ENCODE results near the gene NXNL2. TPM values are rescaled to one million over a fixed set of nuclear protein-coding genes. Genes with fewer than 3 reads are reported as not detected.

The NXNL2 gene
- total RNA-seq, 1 donor from 2014 or later: 0.32 TPM

DNA sequence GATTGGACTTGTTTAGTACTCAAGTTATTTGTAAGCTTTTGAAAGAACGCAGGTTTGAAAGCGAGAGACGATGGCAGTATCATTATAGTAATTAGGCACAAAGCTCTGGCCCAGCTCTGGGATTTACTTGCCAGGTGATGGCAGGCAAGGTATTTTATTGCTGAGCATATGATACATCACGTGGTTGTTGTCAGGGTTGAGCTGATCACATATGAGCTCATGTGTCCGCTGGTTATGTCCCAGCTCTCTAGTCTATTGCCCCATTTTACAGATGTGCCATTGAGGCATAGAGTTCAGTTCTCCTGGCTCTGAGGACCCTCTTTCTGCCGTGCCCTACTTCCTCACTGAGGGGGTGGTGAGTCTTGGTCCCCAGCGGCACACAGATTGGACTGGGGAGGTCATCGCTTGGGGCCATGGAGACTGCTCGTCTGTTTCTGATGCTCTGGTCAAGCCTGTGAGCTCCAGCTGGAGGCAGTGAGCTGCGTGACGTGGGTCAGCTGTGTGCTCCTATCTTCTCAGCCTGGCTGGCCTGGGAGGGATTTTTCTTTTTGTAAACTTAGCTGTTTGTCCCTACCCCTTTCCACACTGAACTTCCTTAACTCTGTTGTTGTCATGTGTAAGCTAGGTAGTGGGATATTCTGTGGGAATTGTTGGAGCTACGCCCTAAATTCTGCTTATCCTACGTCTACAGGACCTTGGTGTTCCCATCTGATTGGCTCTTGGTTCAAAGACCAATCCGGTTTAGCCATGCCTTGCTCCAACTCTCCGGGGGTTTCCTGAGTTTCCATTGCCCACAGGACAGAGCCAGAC is 2.2 kb downstream of the NXNL2 start:
- no peaks in the 10 kb centered on the region for H3K9me3 Mint-ChIP-seq (ENCODE audit: unreplicated experiment)
- H3K4me1 Mint-ChIP-seq (ENCODE audit: unreplicated experiment): peaks cover 24% of the 10 kb centered on the region
- no peaks in the 10 kb centered on the region for H3K27me3 Mint-ChIP-seq (ENCODE audit: unreplicated experiment)
- no peak overlapping the region for H3K4me3 Mint-ChIP-seq (ENCODE audit: unreplicated experiment)
- H3K36me3 Mint-ChIP-seq (ENCODE audit: unreplicated experiment): no peaks in the 10 kb centered on the region
- no peak overlapping the region for H3K27ac Mint-ChIP-seq (ENCODE audit: unreplicated experiment)
- no peak for DNase-seq (ENCODE audit: extremely low spot score, unreplicated experiment)
- TF ChIP-seq, protein P1, sequence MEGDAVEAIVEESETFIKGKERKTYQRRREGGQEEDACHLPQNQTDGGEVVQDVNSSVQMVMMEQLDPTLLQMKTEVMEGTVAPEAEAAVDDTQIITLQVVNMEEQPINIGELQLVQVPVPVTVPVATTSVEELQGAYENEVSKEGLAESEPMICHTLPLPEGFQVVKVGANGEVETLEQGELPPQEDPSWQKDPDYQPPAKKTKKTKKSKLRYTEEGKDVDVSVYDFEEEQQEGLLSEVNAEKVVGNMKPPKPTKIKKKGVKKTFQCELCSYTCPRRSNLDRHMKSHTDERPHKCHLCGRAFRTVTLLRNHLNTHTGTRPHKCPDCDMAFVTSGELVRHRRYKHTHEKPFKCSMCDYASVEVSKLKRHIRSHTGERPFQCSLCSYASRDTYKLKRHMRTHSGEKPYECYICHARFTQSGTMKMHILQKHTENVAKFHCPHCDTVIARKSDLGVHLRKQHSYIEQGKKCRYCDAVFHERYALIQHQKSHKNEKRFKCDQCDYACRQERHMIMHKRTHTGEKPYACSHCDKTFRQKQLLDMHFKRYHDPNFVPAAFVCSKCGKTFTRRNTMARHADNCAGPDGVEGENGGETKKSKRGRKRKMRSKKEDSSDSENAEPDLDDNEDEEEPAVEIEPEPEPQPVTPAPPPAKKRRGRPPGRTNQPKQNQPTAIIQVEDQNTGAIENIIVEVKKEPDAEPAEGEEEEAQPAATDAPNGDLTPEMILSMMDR (IDR thresholded peaks at IDR 0.05): no peak

DNA sequence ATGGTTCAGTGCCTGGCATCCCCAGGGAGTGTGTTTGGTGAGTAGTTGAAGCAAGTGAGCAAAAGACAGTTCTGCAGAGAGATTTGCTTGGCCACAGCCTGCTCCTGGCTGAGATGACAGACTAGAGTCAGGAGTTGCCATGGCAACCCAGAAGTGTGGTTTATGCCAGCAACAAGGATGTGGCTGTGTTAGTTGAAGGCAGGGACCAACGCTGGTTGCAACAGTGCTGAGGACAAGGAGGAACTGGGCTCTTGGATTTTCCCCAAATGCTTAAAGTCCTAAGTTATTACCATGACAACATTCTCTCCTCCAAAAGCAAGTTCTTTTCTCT is 2.7 kb downstream of the NXNL2 start:
- no peak for DNase-seq (ENCODE audit: extremely low spot score, unreplicated experiment)
- Mint-ChIP-seq H3K27me3 (ENCODE audit: unreplicated experiment) (no peaks in the 10 kb centered on the region), H3K4me3 (ENCODE audit: unreplicated experiment) (no peak overlapping the region), H3K9me3 (ENCODE audit: unreplicated experiment) (no peaks in the 10 kb centered on the region), H3K36me3 (ENCODE audit: unreplicated experiment) (no peaks in the 10 kb centered on the region), H3K4me1 (ENCODE audit: unreplicated experiment) (peaks cover 19% of the 10 kb centered on the region), H3K27ac (ENCODE audit: unreplicated experiment) (peak overlapping the region; percentile 7)
- TF ChIP-seq, protein P1 (IDR thresholded peaks at IDR 0.05): no peak

DNA sequence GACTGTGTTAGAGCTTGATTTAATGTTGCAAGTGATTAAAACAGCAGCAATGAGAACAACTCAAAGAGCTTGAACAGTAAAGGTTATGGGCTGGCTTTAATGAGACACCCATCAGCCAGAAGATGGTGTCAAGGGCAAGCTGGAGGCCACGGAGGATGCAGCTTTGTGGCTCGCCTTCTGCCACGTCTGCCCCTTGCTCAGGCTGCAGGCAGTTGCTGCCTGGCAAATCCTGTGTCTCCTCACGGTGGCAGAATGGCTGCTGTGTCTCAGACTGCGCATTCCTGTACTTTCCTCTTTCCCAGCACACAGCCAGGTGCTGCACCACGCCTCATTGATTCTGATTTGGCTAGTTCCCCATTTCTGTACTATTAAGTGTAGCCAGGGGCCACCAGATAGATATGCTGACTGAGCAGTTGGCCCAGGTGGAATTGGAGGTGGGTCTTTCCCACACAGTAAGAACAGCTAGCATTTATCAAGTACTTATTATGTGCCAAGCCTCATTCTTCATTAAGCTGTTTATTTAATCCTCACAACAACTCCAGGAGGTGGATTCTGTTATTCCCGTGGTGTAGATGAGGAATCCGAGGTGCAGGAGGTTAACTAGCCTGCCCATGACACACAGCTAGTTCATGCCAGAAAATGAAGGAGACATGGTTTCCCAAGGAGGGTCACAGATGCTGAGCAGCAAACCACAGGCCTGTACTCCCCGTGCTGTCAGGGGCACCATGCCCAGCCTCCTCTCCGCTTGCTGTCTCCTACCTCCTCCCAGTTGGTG is 3.5 kb downstream of the NXNL2 start:
- H3K27me3 Mint-ChIP-seq (ENCODE audit: unreplicated experiment): no peaks in the 10 kb centered on the region
- DNase-seq (ENCODE audit: extremely low spot score, unreplicated experiment): no peak
- peaks cover 12% of the 10 kb centered on the region for H3K4me1 Mint-ChIP-seq (ENCODE audit: unreplicated experiment)
- no peak overlapping the region for H3K27ac Mint-ChIP-seq (ENCODE audit: unreplicated experiment)
- H3K9me3 Mint-ChIP-seq (ENCODE audit: unreplicated experiment): no peaks in the 10 kb centered on the region
- TF ChIP-seq, protein P1 (IDR thresholded peaks at IDR 0.05): no peak
- no peaks in the 10 kb centered on the region for H3K36me3 Mint-ChIP-seq (ENCODE audit: unreplicated experiment)
- H3K4me3 Mint-ChIP-seq (ENCODE audit: unreplicated experiment): no peak overlapping the region

DNA sequence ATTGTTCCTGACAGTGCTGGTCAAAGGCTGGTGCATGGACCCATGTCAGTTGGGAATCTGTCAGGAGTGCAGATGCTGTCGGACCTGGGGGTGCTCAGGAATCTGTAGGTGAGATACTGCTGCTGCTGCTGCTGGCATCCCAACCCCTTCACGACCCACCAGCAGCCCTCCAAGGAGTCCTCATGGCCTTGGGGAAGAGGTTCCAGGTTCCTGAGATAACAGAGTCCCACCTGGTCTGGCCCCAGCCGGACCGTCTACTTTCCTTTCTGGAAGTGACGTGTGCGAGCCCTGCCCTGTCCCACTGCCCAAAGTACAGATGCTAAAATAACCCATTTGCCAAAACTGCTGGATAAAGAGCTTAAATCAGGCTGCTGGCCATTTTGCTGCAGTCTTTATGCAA is 4.3 kb downstream of the NXNL2 start:
- Mint-ChIP-seq H3K36me3 (ENCODE audit: unreplicated experiment) (no peaks in the 10 kb centered on the region), H3K4me1 (ENCODE audit: unreplicated experiment) (peaks cover 8% of the 10 kb centered on the region), H3K27ac (ENCODE audit: unreplicated experiment) (no peak overlapping the region), H3K4me3 (ENCODE audit: unreplicated experiment) (no peak overlapping the region), H3K27me3 (ENCODE audit: unreplicated experiment) (no peaks in the 10 kb centered on the region), H3K9me3 (ENCODE audit: unreplicated experiment) (no peaks in the 10 kb centered on the region)
- TF ChIP-seq, protein P1 (IDR thresholded peaks at IDR 0.05): no peak
- no peak for DNase-seq (ENCODE audit: extremely low spot score, unreplicated experiment)

DNA sequence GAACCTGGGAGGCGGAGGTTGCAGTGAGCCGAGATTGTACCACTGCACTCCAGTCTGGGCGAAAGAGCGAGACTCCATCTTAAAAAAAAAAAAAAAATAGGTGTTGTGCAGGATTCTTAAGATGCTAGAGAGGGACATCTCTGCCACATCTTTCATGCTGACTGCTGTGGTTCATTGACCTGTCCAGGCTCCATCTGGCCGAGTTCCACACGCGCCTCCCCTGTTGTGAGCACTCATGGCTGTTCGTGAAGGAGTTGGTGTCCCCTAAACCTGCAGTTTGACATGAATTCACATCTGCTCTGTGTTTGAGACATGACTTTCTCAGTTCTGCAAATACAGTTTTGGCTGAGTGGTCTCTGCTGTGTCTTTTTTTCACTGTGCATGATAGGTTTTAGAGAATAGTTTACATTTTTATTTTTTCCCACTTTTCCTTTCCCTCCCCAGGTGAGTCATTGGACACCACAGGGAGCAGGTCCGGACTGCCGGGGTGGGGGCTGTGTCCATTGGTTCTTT is 5.3 kb downstream of the NXNL2 start:
- Mint-ChIP-seq H3K36me3 (ENCODE audit: unreplicated experiment) (no peaks in the 10 kb centered on the region), H3K4me3 (ENCODE audit: unreplicated experiment) (no peak overlapping the region), H3K27me3 (ENCODE audit: unreplicated experiment) (no peaks in the 10 kb centered on the region), H3K4me1 (ENCODE audit: unreplicated experiment) (peaks cover 8% of the 10 kb centered on the region), H3K9me3 (ENCODE audit: unreplicated experiment) (no peaks in the 10 kb centered on the region), H3K27ac (ENCODE audit: unreplicated experiment) (no peak overlapping the region)
- TF ChIP-seq, protein P1 (IDR thresholded peaks at IDR 0.05): no peak
- DNase-seq (ENCODE audit: extremely low spot score, unreplicated experiment): no peak
